HepG2 (cell line): Measurements from ENCODE around the gene MFAP1. TPM values are rescaled to one million over a fixed set of nuclear protein-coding genes. Genes with fewer than 3 reads are reported as not detected.

Source experiments
- ATAC-seq: fragments of 200-7000 bp; cut with Tn5 transposase; 3 replicates; pipeline ENCODE4 v1.9.1; 2020; ENCODE audit warnings: mild to moderate bottlenecking, moderate library complexity
- BruUV-seq: library from RNA; stranded (reverse); fragments of 400-500 nt; replicated peaks from 2 replicates; lab custom pipeline; 2021; lab: Mats Ljungman, UMichigan
- CTCF ChIA-PET: fragments of 300-600 bp; formaldehyde crosslinking; extraction: SDS; loops from one replicate; lab custom pipeline; 2021; ENCODE audit warnings: low total read pairs, inconsistent platforms, low intra/inter-chr PET ratio; lab: Yijun Ruan, JAX
- POLR2A ChIA-PET: fragments of 350-600 bp; sonication (Branson Sonifier 250); formaldehyde crosslinking; loops from one replicate; lab custom pipeline; 2020; ENCODE audit warnings: antibody characterized with exemption, inconsistent platforms; lab: Yijun Ruan, JAX
- DNase-seq: peaks from one replicate; pipeline ENCODE4 v3.0.0-alpha.2; 2015; ENCODE audit warnings: low spot score
- FAIRE-seq: peaks from 3 replicates; lab custom pipeline; 2011; peaks lifted over from hg19 to GRCh38; lab: Jason Lieb, UNC
- H2AFZ ChIP-seq: one replicate; pipeline ENCODE4 v1.6.1; 2011; ENCODE audit warnings: low read length, inconsistent platforms
- H3K27ac ChIP-seq: fragments of 300-600 bp; 3 replicates; pipeline ENCODE4 v1.8.0; 2011; ENCODE audit warnings: mixed run types, mild to moderate bottlenecking, mixed read lengths, low read length, inconsistent platforms; ENCODE audit not compliant: insufficient read depth; ENCODE audit errors: extremely low read length
- H3K27me3 ChIP-seq, 2 experiments: fragments of 200-600 bp in 1 of 2; 2 replicates in 1 of 2; 3 replicates in 1 of 2; pipeline versions ENCODE4 v1.6.0 to v1.8.0; 2011; ENCODE audit warnings: low read length in 2 of 2, mild to moderate bottlenecking in 2 of 2, moderate library complexity in 2 of 2, inconsistent platforms in 1 of 2; ENCODE audit not compliant: insufficient read depth in 2 of 2, control insufficient read depth in 1 of 2
- H3K36me3 ChIP-seq, 2 experiments: fragments of 200-600 bp in 1 of 2; replicated peaks in 1 of 2; 2 replicates in 1 of 2; 3 replicates in 1 of 2; pipeline versions ENCODE4 v1.5.1 to v1.8.0; 2011; ENCODE audit warnings: low read length in 2 of 2, inconsistent platforms in 1 of 2; ENCODE audit not compliant: insufficient read depth in 2 of 2, control insufficient read depth in 1 of 2
- H3K4me1 ChIP-seq: 2 replicates; pipeline ENCODE4 v1.5.1; 2012; ENCODE audit warnings: low read length, inconsistent platforms; ENCODE audit not compliant: insufficient read depth
- H3K4me2 ChIP-seq: 2 replicates; pipeline ENCODE4 v1.6.0; 2011; ENCODE audit warnings: low read depth, low read length, inconsistent platforms
- H3K4me3 ChIP-seq, 3 experiments: fragments of 200-600 bp in 1 of 3; sonication (generic), shearing (Covaris generic) in 1 of 3; replicated peaks in 1 of 3; 2 replicates each; pipeline ENCODE4 v1.5.1; 2011 to 2016; ENCODE audit warnings: low read length in 3 of 3, inconsistent platforms in 2 of 3, low read depth in 2 of 3, mild to moderate bottlenecking in 2 of 3, control low read depth in 1 of 3, mixed read lengths in 1 of 3; ENCODE audit not compliant: insufficient read depth in 1 of 3
- H3K79me2 ChIP-seq: one replicate; pipeline ENCODE4 v1.6.1; 2011; ENCODE audit warnings: low read length, inconsistent platforms; ENCODE audit not compliant: insufficient read depth
- H3K9ac ChIP-seq: 2 replicates; pipeline ENCODE4 v1.6.0; 2011; ENCODE audit warnings: mild to moderate bottlenecking, low read depth, low read length, inconsistent platforms; ENCODE audit not compliant: insufficient read depth
- H3K9me3 ChIP-seq: 2 replicates; pipeline ENCODE4 v1.5.1; 2012; ENCODE audit warnings: mild to moderate bottlenecking, low read length
- H4K20me1 ChIP-seq: 2 replicates; pipeline ENCODE4 v1.6.0; 2011; ENCODE audit warnings: inconsistent platforms, mild to moderate bottlenecking, low read length, moderate library complexity; ENCODE audit not compliant: insufficient read depth
- ATF7 ChIP-seq, 2 experiments: fragments of 450-650 bp in 1 of 2; sonication (generic) in 1 of 2; formaldehyde crosslinking in 1 of 2; IDR thresholded peaks; 2 replicates each; pipeline versions ENCODE4 v1.4.0 to v1.6.1; 2016 to 2020; ENCODE audit warnings: antibody characterized with exemption in 1 of 2, mild to moderate bottlenecking in 1 of 2, missing genetic modification reagents in 1 of 2
- POLR2G ChIP-seq: fragments of 200-400 bp; formaldehyde crosslinking; IDR thresholded peaks from 2 replicates; pipeline ENCODE4 v1.6.1; 2018; ENCODE audit warnings: mild to moderate bottlenecking, low read depth, low read length, moderate library complexity
- TARDBP ChIP-seq: sonication (generic); formaldehyde crosslinking; IDR thresholded peaks from 2 replicates; pipeline ENCODE4 v1.8.0; 2022; ENCODE audit warnings: mild to moderate bottlenecking, missing genetic modification reagents
- TRIM22 ChIP-seq: fragments of 450-650 bp; IDR thresholded peaks from 2 replicates; pipeline ENCODE4 v1.6.1; 2017
- ZBTB39 ChIP-seq: sonication (generic); formaldehyde crosslinking; IDR thresholded peaks from 2 replicates; pipeline ENCODE4 v1.5.0; 2020; ENCODE audit warnings: missing genetic modification reagents
- ZNF513 ChIP-seq: sonication (generic); formaldehyde crosslinking; conservative IDR thresholded peaks from 2 replicates; pipeline ENCODE4 v1.5.0; 2020; ENCODE audit warnings: missing genetic modification reagents
- ZNF652 ChIP-seq: IDR thresholded peaks from 2 replicates; pipeline ENCODE4 v1.6.1; 2016; ENCODE audit warnings: low read depth, borderline replicate concordance
- in situ Hi-C: cut with HindIII; loops from 2 replicates; pipeline ENCODE4 v1.10.0; 2017; ENCODE audit warnings: low pct_unique_long_range_greater_than_20kb; ENCODE audit not compliant: extremely low pct_ligation_motif_present
- intact Hi-C: fragments of 100-400 bp; cut with micrococcal nuclease; formaldehyde crosslinking; loops from one replicate; pipeline ENCODE4 v1.10.0; 2022; ENCODE audit not compliant: unreplicated experiment
- polyA plus RNA-seq, 8 experiments: library from polyadenylated mRNA; depleted of rRNA in 3 of 8; stranded (reverse) in 7 of 8; unstranded in 1 of 8; fragments of >200 nt; fragmentation: Illumina TruSeq in 4 of 8; extraction: Trizol in 4 of 8; gene quantifications; 2 replicates each; pipeline versions ENCODE4 v1.2.1 to v1.2.3, GENCODE V29; 2011 to 2016; ENCODE audit warnings: low read depth in 4 of 8, missing spikeins in 1 of 8, mixed read lengths in 1 of 8; ENCODE audit not compliant: insufficient read depth in 1 of 8
- total RNA-seq, 5 experiments: library from RNA; depleted of rRNA; stranded (reverse); fragments of >200 nt; fragmentation: Illumina TruSeq; extraction: Trizol; gene quantifications; 2 replicates each; pipeline ENCODE4 v1.2.3, GENCODE V29; 2016; ENCODE audit warnings: low read depth in 1 of 5

Gene MFAP1
- total and polyA plus RNA-seq, 2 of the 13 experiments (the other 11 are each of a cell fraction or from before 2014, with no cell fraction given), result 11.8 to 39.5 TPM

- TF ChIP-seq ZBTB39 (no peak), TRIM22 (no peak), POLR2G (peak; percentile 46), ZNF652 (peak; percentile 15; the same call in 1 of the 2 replicates)
Measured at GRCh38 chr15:43774062-43774461, 50.4 kb downstream of the MFAP1 start (continued).

- Histone ChIP-seq H3K4me2 (no peak overlapping the region), H3K9me3 (no peaks in the 10 kb centered on the region), H3K36me3 (peaks cover 8 to 55% of the 10 kb centered on the region in 2 experiments), H3K9ac (no peak overlapping the region), H4K20me1 (no peaks in the 10 kb centered on the region), H3K4me3 (no peak overlapping the region), H3K27me3 (no peaks in the 10 kb centered on the region), H3K27ac (no peak overlapping the region), H2AFZ (no peak overlapping the region), H3K79me2 (no peaks in the 10 kb centered on the region), H3K4me1 (peaks cover 15% of the 10 kb centered on the region)
- DNase-seq (no peak), ATAC-seq (no peak), FAIRE-seq (no peak)
- in situ Hi-C loops (loop anchor here (10.0 to 25.0 kb wide), 2 partner anchors 258 to 335 kb away; partner anchors contain the start of gene MAP1A), intact Hi-C loops (no loop called here)
- TF ChIP-seq TARDBP (no peak), ZNF513 (no peak), ATF7 (IDR thresholded peaks at IDR 0.05) (peak; percentile 58), ATF7 (CRISPR knock-in tag; IDR thresholded peaks at IDR 0.05) (no peak)
- BruUV-seq, result no TSS peak
- POLR2A ChIA-PET, result no interaction called here
- CTCF ChIA-PET, result no interaction called here
Measured at GRCh38 chr15:43772624-43773023, 51.9 kb downstream of the MFAP1 start.
